Left colon (tissue), 2 donors: ENCODE data around the gene PARP15. TPM values are rescaled to one million over a fixed set of nuclear protein-coding genes. Genes with fewer than 3 reads are reported as not detected.
A peak's percentile ranks its signal among the peaks of the same experiment; 100 is the strongest.

Experiments
- ATAC-seq: fragments of 200-7000 bp; cut with Tn5 transposase; one replicate; pipeline ENCODE4 v1.9.1; 2020; ENCODE audit warnings: mild to moderate bottlenecking, moderate library complexity
- DNase-seq, 2 donors: peaks; one replicate each; pipeline ENCODE4 v3.0.0-alpha.2; 2020
- intact Hi-C, 2 donors: fragments of 100-400 bp; cut with DNase I in 1 of 2; cut with micrococcal nuclease in 1 of 2; formaldehyde crosslinking; loops; one replicate each; pipeline versions ENCODE4 v1.11.2 to v1.14.0; 2022; cut with DNase I, micrococcal nuclease
- long read RNA-seq: library from polyadenylated mRNA; unstranded; transcript quantifications from one replicate; pipeline ENCODE4 v2.0.0, GENCODE V29; 2021
- total RNA-seq, 2 donors: library from RNA; stranded (reverse); fragmentation: NEBNext Ultra II Directional; extraction: Animal tissue kit (Norgen Biotek cat#: 25700); gene quantifications; one replicate each; pipeline ENCODE4 v1.2.1, GENCODE V29; 2021
- donor health status: DM: no; HTN: no; CAD: no.
- donor health status: DM: yes; HTN: yes; CAD: no.

PARP15 gene
- 1 to 10 TPM in 1 of 2 donors, under 1 TPM in 1; 0.70 to 1.4 TPM for total RNA-seq
- long read RNA-seq, result 0 reads

- DNase-seq, result peak in 1 of 2 donors; percentile 34
These were observed at the start of gene PARP15 for GRCh38 chr3:122577409-122578031. Gene PARP15, plus strand, starts transcription at chr3:122577650. Its CDS starts 18 bp downstream, at chr3:122577668.

GRCh38 chr3:122530164-122530563 lies 47.3 kb upstream of the PARP15 start:
- ATAC-seq, result no peak
- intact Hi-C loops, result no loop called here
- DNase-seq, result no peak

More at GRCh38 chr3:122577409-122578031, at the start of gene PARP15:
- peak; percentile 46 for ATAC-seq
- intact Hi-C loops, result no loop called here

GRCh38 chr3:122533480-122533879 lies 44.0 kb upstream of the PARP15 start:
- intact Hi-C loops, result no loop called here
- DNase-seq (no peak), ATAC-seq (no peak)

- peak; percentile 39 for ATAC-seq
- intact Hi-C loops, result no loop called here
- DNase-seq, result no peak
These were observed 43.5 kb upstream of the PARP15 start for GRCh38 chr3:122533931-122534334.

GRCh38 chr3:122535964-122536631 lies 41.4 kb upstream of the PARP15 start:
- DNase-seq (no peak), ATAC-seq (no peak)
- intact Hi-C loops, result no loop called here

GRCh38 chr3:122536632-122537001 lies 40.8 kb upstream of the PARP15 start:
- intact Hi-C loops, result no loop called here
- ATAC-seq (no peak), DNase-seq (no peak)

GRCh38 chr3:122538956-122539490 lies 38.4 kb upstream of the PARP15 start:
- no peak for DNase-seq
- no peak for ATAC-seq
- intact Hi-C loops, result no loop called here

GRCh38 chr3:122546151-122546550 lies 31.3 kb upstream of the PARP15 start:
- no peak for DNase-seq
- ATAC-seq, result no peak
- intact Hi-C loops, result no loop called here

- no peak for ATAC-seq
- intact Hi-C loops, result no loop called here
- DNase-seq, result no peak
These were observed 29.4 kb upstream of the PARP15 start for GRCh38 chr3:122548076-122548475.

GRCh38 chr3:122548619-122549018 lies 28.8 kb upstream of the PARP15 start:
- intact Hi-C loops, result no loop called here
- ATAC-seq, result no peak

GRCh38 chr3:122553171-122553570 lies 24.3 kb upstream of the PARP15 start:
- no peak for ATAC-seq

More at GRCh38 chr3:122548619-122549018, 28.8 kb upstream of the PARP15 start:
- no peak for DNase-seq

GRCh38 chr3:122555275-122556071 lies 22.0 kb upstream of the PARP15 start:
- intact Hi-C loops, result no loop called here
- no peak for DNase-seq
- no peak for ATAC-seq

More at GRCh38 chr3:122553171-122553570, 24.3 kb upstream of the PARP15 start:
- no peak for DNase-seq
- intact Hi-C loops, result no loop called here

- ATAC-seq, result no peak
- intact Hi-C loops, result no loop called here
- no peak for DNase-seq
These were observed 20.1 kb upstream of the PARP15 start for GRCh38 chr3:122557356-122557755.

GRCh38 chr3:122558605-122559004 lies 18.8 kb upstream of the PARP15 start:
- no peak for ATAC-seq
- intact Hi-C loops, result no loop called here

GRCh38 chr3:122559906-122560305 lies 17.5 kb upstream of the PARP15 start:
- intact Hi-C loops, result loop anchor here in 1 of 2 donors (5.0 kb wide), 1 partner anchor 122 kb away; the partner anchor contains the start of gene PARP14
- DNase-seq (no peak), ATAC-seq (no peak)

More at GRCh38 chr3:122558605-122559004, 18.8 kb upstream of the PARP15 start:
- no peak for DNase-seq

- intact Hi-C loops, result loop anchor here in 1 of 2 donors (5.0 kb wide), 1 partner anchor 122 kb away; the partner anchor contains the start of gene PARP14
- peak; percentile 12 for ATAC-seq
- DNase-seq, result peak in 1 of 2 donors; percentile 53
These were observed 16.8 kb upstream of the PARP15 start for GRCh38 chr3:122560680-122561079.

- ATAC-seq (no peak), DNase-seq (no peak)
- intact Hi-C loops, result loop anchor here in 1 of 2 donors (5.0 kb wide), 1 partner anchor 119 kb away; the partner anchor contains the start of gene PARP14
These were observed 14.3 kb upstream of the PARP15 start for GRCh38 chr3:122562923-122563716.

- intact Hi-C loops, result loop anchor here in 1 of 2 donors (5.0 kb wide), 1 partner anchor 119 kb away; the partner anchor contains the start of gene PARP14
- ATAC-seq (peak; percentile 20), DNase-seq (peak in 1 of 2 donors; percentile 21)
These were observed 13.8 kb upstream of the PARP15 start for GRCh38 chr3:122563717-122564025.
